ENCODE results near the gene USH2A. TPM values are rescaled to one million over a fixed set of nuclear protein-coding genes. Genes with fewer than 3 reads are reported as not detected.

The USH2A gene
- total RNA-seq, 1 donor from 2014 or later = 0.04 TPM

DNA sequence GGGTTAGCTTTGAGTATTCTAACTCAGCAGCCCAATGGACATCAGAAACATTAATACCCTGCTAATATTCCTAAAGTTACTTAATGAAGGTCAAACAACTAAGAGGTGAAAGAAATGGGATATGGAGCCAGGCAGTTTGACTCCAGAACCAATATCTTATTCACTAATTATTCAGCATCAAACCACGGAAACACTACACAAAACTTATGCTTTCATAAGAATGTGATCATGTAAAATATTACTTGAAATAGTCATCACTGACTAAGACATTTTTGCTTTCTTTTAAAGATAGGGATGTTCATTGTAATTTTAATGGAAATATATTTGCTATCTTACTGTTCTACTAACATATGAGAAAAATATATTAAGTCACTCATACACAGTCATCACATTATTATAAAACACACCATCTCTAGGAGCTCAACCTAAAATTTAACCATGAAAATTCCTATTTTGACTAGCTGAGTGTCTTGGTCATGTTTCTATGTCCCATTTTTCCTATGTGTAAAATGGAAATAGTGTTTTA is 615.3 kb downstream of the USH2A start:
- Mint-ChIP-seq H3K9me3 (peaks cover 6% of the 10 kb centered on the region), H3K4me1 (no peaks in the 10 kb centered on the region), H3K36me3 (no peaks in the 10 kb centered on the region), H3K27me3 (ENCODE audit: insufficient read depth, low read depth) (no peaks in the 10 kb centered on the region), H3K4me3 (no peak overlapping the region), H3K27ac (no peak overlapping the region)
- Histone ChIP-seq H3K9ac (no peak overlapping the region), H3K9me3 (ENCODE audit: low read depth) (no peaks in the 10 kb centered on the region), H3K27me3 (no peaks in the 10 kb centered on the region), H4K20me1 (ENCODE audit: low read depth) (no peaks in the 10 kb centered on the region), H3K36me3 (no peaks in the 10 kb centered on the region), H3K27ac (no peak overlapping the region), H3K4me2 (no peak overlapping the region), H2AFZ (replicated peaks) (no peak overlapping the region), H3F3A (ENCODE audit: low read depth) (no peaks in the 10 kb centered on the region), H3K79me2 (ENCODE audit: low read depth) (no peaks in the 10 kb centered on the region), H3K4me1 (no peaks in the 10 kb centered on the region), H3K4me3 (no peak overlapping the region)
- DNase-seq (ENCODE audit: low spot score) = no peak
- TF ChIP-seq, protein P1, sequence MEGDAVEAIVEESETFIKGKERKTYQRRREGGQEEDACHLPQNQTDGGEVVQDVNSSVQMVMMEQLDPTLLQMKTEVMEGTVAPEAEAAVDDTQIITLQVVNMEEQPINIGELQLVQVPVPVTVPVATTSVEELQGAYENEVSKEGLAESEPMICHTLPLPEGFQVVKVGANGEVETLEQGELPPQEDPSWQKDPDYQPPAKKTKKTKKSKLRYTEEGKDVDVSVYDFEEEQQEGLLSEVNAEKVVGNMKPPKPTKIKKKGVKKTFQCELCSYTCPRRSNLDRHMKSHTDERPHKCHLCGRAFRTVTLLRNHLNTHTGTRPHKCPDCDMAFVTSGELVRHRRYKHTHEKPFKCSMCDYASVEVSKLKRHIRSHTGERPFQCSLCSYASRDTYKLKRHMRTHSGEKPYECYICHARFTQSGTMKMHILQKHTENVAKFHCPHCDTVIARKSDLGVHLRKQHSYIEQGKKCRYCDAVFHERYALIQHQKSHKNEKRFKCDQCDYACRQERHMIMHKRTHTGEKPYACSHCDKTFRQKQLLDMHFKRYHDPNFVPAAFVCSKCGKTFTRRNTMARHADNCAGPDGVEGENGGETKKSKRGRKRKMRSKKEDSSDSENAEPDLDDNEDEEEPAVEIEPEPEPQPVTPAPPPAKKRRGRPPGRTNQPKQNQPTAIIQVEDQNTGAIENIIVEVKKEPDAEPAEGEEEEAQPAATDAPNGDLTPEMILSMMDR (IDR thresholded peaks at IDR 0.05) = no peak
- no peak for TF ChIP-seq EZH2 (IDR thresholded peaks at IDR 0.05)
- TF ChIP-seq EZH2phosphoT487 (IDR thresholded peaks at IDR 0.05) = no peak

DNA sequence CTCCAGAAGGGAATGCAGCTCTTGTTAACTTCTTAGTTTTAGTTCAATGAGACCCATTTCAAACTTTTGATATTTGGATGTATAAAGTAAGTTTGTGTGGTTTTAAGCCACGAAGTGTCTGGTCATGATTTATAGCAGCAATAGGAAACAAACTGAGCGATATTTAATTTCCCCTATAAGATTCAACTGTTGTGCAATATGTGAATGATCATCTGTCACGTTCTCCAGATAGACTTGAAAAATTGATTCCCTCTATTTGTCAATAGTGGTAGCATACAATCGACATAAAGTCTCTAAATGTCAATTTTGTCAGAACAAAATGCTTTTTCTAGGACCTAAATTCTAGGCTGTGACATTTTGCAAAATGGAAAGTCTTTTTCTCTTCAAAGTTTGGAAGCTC is 616.0 kb downstream of the USH2A start:
- Histone ChIP-seq H3K79me2 (ENCODE audit: low read depth) (no peaks in the 10 kb centered on the region), H3K4me2 (no peak overlapping the region), H3K4me3 (no peak overlapping the region), H3K36me3 (no peaks in the 10 kb centered on the region), H3K9me3 (ENCODE audit: low read depth) (no peaks in the 10 kb centered on the region), H3K27me3 (no peaks in the 10 kb centered on the region), H3K4me1 (no peaks in the 10 kb centered on the region), H2AFZ (replicated peaks) (no peak overlapping the region), H3K9ac (no peak overlapping the region), H3F3A (ENCODE audit: low read depth) (no peaks in the 10 kb centered on the region), H4K20me1 (ENCODE audit: low read depth) (no peaks in the 10 kb centered on the region), H3K27ac (no peak overlapping the region)
- no peaks in the 10 kb centered on the region for H3K4me1 Mint-ChIP-seq
- DNase-seq (ENCODE audit: low spot score) = no peak
- H3K27ac Mint-ChIP-seq = no peak overlapping the region
- no peaks in the 10 kb centered on the region for H3K36me3 Mint-ChIP-seq
- H3K9me3 Mint-ChIP-seq = peaks cover 2% of the 10 kb centered on the region
- TF ChIP-seq EZH2 (IDR thresholded peaks at IDR 0.05) (no peak), EZH2phosphoT487 (IDR thresholded peaks at IDR 0.05) (no peak)
- TF ChIP-seq, protein P1 (IDR thresholded peaks at IDR 0.05) = no peak
- H3K27me3 Mint-ChIP-seq (ENCODE audit: insufficient read depth, low read depth) = no peaks in the 10 kb centered on the region
- no peak overlapping the region for H3K4me3 Mint-ChIP-seq

DNA sequence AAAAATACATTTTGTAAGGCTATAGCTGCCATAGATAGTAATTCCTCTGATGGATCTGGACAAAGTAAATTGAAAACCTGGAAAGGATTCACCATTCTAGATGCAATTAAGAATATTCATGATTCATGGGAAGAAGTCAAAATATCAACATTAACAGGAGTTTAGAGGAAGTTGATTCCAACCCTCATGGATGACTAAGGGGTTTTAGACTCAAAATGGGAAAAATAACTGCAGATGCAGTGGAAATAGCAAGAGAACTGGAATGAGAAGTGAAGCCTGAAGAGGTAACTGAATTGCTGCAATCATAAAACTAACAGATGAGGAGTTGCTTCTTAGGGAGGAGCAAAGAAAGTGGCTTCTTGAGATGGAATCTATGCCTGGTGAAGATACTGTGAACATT is 625.4 kb downstream of the USH2A start:
- H3K4me3 ChIP-seq = no peak overlapping the region
- no peaks in the 10 kb centered on the region for H3K4me1 Mint-ChIP-seq
- no peaks in the 10 kb centered on the region for H3K36me3 ChIP-seq
- H2AFZ ChIP-seq (replicated peaks) = no peak overlapping the region
- H3K4me1 ChIP-seq = no peaks in the 10 kb centered on the region
- no peaks in the 10 kb centered on the region for H3K36me3 Mint-ChIP-seq
- no peak overlapping the region for H3K27ac Mint-ChIP-seq
- no peaks in the 10 kb centered on the region for H3K27me3 ChIP-seq
- H3K9me3 ChIP-seq (ENCODE audit: low read depth) = no peaks in the 10 kb centered on the region
- H3K79me2 ChIP-seq (ENCODE audit: low read depth) = no peaks in the 10 kb centered on the region
- no peak overlapping the region for H3K4me3 Mint-ChIP-seq
- peaks cover 3% of the 10 kb centered on the region for H3K27me3 Mint-ChIP-seq (ENCODE audit: insufficient read depth, low read depth)
- no peak overlapping the region for H3K27ac ChIP-seq
- H4K20me1 ChIP-seq (ENCODE audit: low read depth) = no peaks in the 10 kb centered on the region
- no peaks in the 10 kb centered on the region for H3F3A ChIP-seq (ENCODE audit: low read depth)
- TF ChIP-seq EZH2 (IDR thresholded peaks at IDR 0.05) = no peak
- TF ChIP-seq EZH2phosphoT487 (IDR thresholded peaks at IDR 0.05) = no peak
- TF ChIP-seq, protein P1 (IDR thresholded peaks at IDR 0.05) = no peak
- no peaks in the 10 kb centered on the region for H3K9me3 Mint-ChIP-seq
- no peak overlapping the region for H3K4me2 ChIP-seq
- no peak overlapping the region for H3K9ac ChIP-seq
- DNase-seq (ENCODE audit: low spot score) = no peak
